Measurements from ENCODE around the gene REC114.

GRCh38 chr15:73454096-73454495 is 11.1 kb downstream of the REC114 start:
- no peak for TF ChIP-seq CTCF (IDR thresholded peaks at IDR 0.05)
- TF ChIP-seq POLR2A (IDR thresholded peaks at IDR 0.05) = no peak
